Endothelial cell of umbilical vein (primary cell): Measurements from ENCODE around the gene NXPH1. TPM values are rescaled to one million over a fixed set of nuclear protein-coding genes. Genes with fewer than 3 reads are reported as not detected.

Experiments
- BruUV-seq: library from RNA; stranded (reverse); fragments of 400-500 nt; replicated peaks from 2 replicates; lab custom pipeline; 2021; lab: Mats Ljungman, UMichigan
- CTCF ChIA-PET: fragments of 300-600, 350-600 bp; sonication (Branson Sonifier 250); formaldehyde crosslinking; loops from one replicate; lab custom pipeline; 2021; ENCODE audit warnings: antibody characterized with exemption, inconsistent platforms; lab: Charles Lee
- POLR2A ChIA-PET: fragments of 300-600, 350-600 bp; sonication (Branson Sonifier 250); formaldehyde crosslinking; loops from one replicate; lab custom pipeline; 2021; ENCODE audit warnings: antibody characterized with exemption, inconsistent platforms; lab: Charles Lee
- DNase-seq: peaks from one replicate; pipeline ENCODE4 v3.0.0-alpha.2; 2011; ENCODE audit warnings: low read depth, low spot score
- FAIRE-seq: peaks from 2 replicates; lab custom pipeline; 2011; peaks lifted over from hg19 to GRCh38; lab: Jason Lieb, UNC
- H2AFZ ChIP-seq: 2 replicates; pipeline ENCODE4 v1.6.0; 2012; ENCODE audit warnings: low read depth, low read length, control low read depth, inconsistent platforms
- H3K27ac ChIP-seq: 2 replicates; pipeline ENCODE4 v1.5.1; 2011; ENCODE audit warnings: low read depth, mild to moderate bottlenecking, control low read depth, low read length, moderate library complexity; ENCODE audit not compliant: insufficient read depth
- H3K27me3 ChIP-seq, 2 experiments: 2 replicates each; pipeline versions ENCODE4 v1.6.0 to v1.6.1; 2011; ENCODE audit warnings: low read length in 2 of 2, mixed read lengths in 1 of 2; ENCODE audit not compliant: control insufficient read depth in 2 of 2, insufficient read depth in 2 of 2
- H3K36me3 ChIP-seq, 2 experiments: 2 replicates in 1 of 2; 3 replicates in 1 of 2; pipeline ENCODE4 v1.5.1; 2011; ENCODE audit warnings: low read length in 2 of 2, mild to moderate bottlenecking in 1 of 2, moderate library complexity in 1 of 2; ENCODE audit not compliant: control insufficient read depth in 2 of 2, insufficient read depth in 2 of 2; ENCODE audit errors: extremely low read depth in 1 of 2
- H3K4me1 ChIP-seq: 3 replicates; pipeline ENCODE4 v1.5.1; 2011; ENCODE audit warnings: mild to moderate bottlenecking, low read length; ENCODE audit not compliant: control insufficient read depth, insufficient read depth; ENCODE audit errors: extremely low read depth
- H3K4me2 ChIP-seq: 2 replicates; pipeline ENCODE4 v1.6.1; 2011; ENCODE audit warnings: low read length, control low read depth, mixed read lengths; ENCODE audit not compliant: insufficient read depth
- H3K4me3 ChIP-seq, 3 experiments: fragments of 200-600 bp in 1 of 3; sonication (generic), shearing (Covaris generic) in 1 of 3; replicated peaks in 1 of 3; 2 replicates each; pipeline ENCODE4 v1.5.1; 2011 to 2016; ENCODE audit warnings: control low read depth in 3 of 3, low read length in 3 of 3, mild to moderate bottlenecking in 2 of 3, inconsistent platforms in 1 of 3, low read depth in 1 of 3, moderate library complexity in 1 of 3; ENCODE audit not compliant: insufficient read depth in 1 of 3
- H3K79me2 ChIP-seq: 2 replicates; pipeline ENCODE4 v1.6.0; 2012; ENCODE audit warnings: low read length, inconsistent platforms; ENCODE audit not compliant: control insufficient read depth, insufficient read depth
- H3K9ac ChIP-seq: replicated peaks from 2 replicates; pipeline ENCODE3; 2011; ENCODE audit warnings: low read length, control low read depth; ENCODE audit not compliant: insufficient read depth; ENCODE audit errors: extremely low read depth
- H3K9me1 ChIP-seq: replicated peaks from 3 replicates; pipeline ENCODE4 v1.6.0; 2011; ENCODE audit warnings: mild to moderate bottlenecking, low read length; ENCODE audit not compliant: control insufficient read depth, insufficient read depth; ENCODE audit errors: extremely low read depth
- H3K9me3 ChIP-seq: replicated peaks from 2 replicates; pipeline ENCODE4 v1.5.1; 2012; ENCODE audit warnings: low read length, inconsistent platforms; ENCODE audit not compliant: control insufficient read depth, insufficient read depth
- H4K20me1 ChIP-seq: replicated peaks from 2 replicates; pipeline ENCODE3; 2011; ENCODE audit warnings: mild to moderate bottlenecking, low read length; ENCODE audit not compliant: control insufficient read depth, insufficient read depth; ENCODE audit errors: extremely low read depth
- EZH2 ChIP-seq: IDR thresholded peaks from 2 replicates; pipeline ENCODE4 v1.6.1; 2012; ENCODE audit warnings: borderline replicate concordance, low read depth, mild to moderate bottlenecking, moderate library complexity, low read length, inconsistent platforms; ENCODE audit not compliant: severe bottlenecking
- FOS ChIP-seq: IDR thresholded peaks from 2 replicates; pipeline ENCODE4 v1.6.1; 2011; ENCODE audit warnings: mild to moderate bottlenecking, low read length, moderate library complexity, borderline replicate concordance; ENCODE audit not compliant: insufficient read depth
- GATA2 ChIP-seq: IDR thresholded peaks from 2 replicates; pipeline ENCODE4 v1.7.0; 2011; ENCODE audit warnings: low read depth, mild to moderate bottlenecking, moderate library complexity, mixed read lengths, low read length; ENCODE audit not compliant: insufficient read length, insufficient read depth
- JUN ChIP-seq: IDR thresholded peaks from 2 replicates; pipeline ENCODE4 v1.6.1; 2011; ENCODE audit warnings: borderline replicate concordance, low read depth; ENCODE audit not compliant: insufficient read length, insufficient read depth
- MYC ChIP-seq: IDR thresholded peaks from one replicate; pipeline ENCODE4 v1.6.1; 2011; ENCODE audit warnings: mild to moderate bottlenecking, low read depth, low read length
- POLR2A ChIP-seq: IDR thresholded peaks from 2 replicates; pipeline ENCODE4 v1.6.1; 2012; ENCODE audit warnings: low read depth, mild to moderate bottlenecking, control low read depth, low read length
- POLR2AphosphoS5 ChIP-seq: IDR thresholded peaks from 2 replicates; pipeline ENCODE4 v1.6.1; 2012; ENCODE audit warnings: low read depth, mild to moderate bottlenecking, control low read depth, low read length, moderate library complexity; ENCODE audit not compliant: insufficient read depth
- dilution Hi-C: fragments of 300-500 bp; cut with MboI; formaldehyde crosslinking; loops from one replicate; pipeline ENCODE4 v1.15.0; 2019; ENCODE audit warnings: low sequenced_read_pairs; ENCODE audit not compliant: extremely low pct_ligation_motif_present
- intact Hi-C: fragments of 100-400 bp; cut with micrococcal nuclease; formaldehyde crosslinking; loops from one replicate; pipeline ENCODE4 v1.10.0; 2022
- polyA plus RNA-seq, 4 experiments: library from polyadenylated mRNA; depleted of rRNA in 3 of 4; stranded (reverse) in 3 of 4; unstranded in 1 of 4; fragments of >200 nt; gene quantifications; 2 replicates each; pipeline versions ENCODE4 v1.2.1 to v1.2.3, GENCODE V29; 2011 to 2012; ENCODE audit warnings: missing spikeins in 1 of 4
- total RNA-seq: library from RNA; stranded (reverse); gene quantifications from 2 replicates; pipeline ENCODE4 v1.2.3, GENCODE V29; 2021
- TF ChIP-seq, protein P1 (sequence below): IDR thresholded peaks from 2 replicates; pipeline ENCODE4 v1.6.1; 2011; ENCODE audit not compliant: insufficient read depth, insufficient read length
- TF ChIP-seq, protein P2 (sequence below), 2 donors: IDR thresholded peaks; 1 replicate in 1 of 2; 2 replicates in 1 of 2; pipeline ENCODE4 v1.5.1; 2011; ENCODE audit warnings: low read length in 2 of 2, mild to moderate bottlenecking in 2 of 2, moderate library complexity in 2 of 2, control low read depth in 1 of 2, inconsistent platforms in 1 of 2, low read depth in 1 of 2; ENCODE audit not compliant: insufficient read depth in 1 of 2; ENCODE audit errors: extremely low read depth in 1 of 2

Gene NXPH1
- total and polyA plus RNA-seq, 2 donors (not counting 3 experiments of a cell fraction or from before 2014, with no cell fraction given): not detected

DNA sequence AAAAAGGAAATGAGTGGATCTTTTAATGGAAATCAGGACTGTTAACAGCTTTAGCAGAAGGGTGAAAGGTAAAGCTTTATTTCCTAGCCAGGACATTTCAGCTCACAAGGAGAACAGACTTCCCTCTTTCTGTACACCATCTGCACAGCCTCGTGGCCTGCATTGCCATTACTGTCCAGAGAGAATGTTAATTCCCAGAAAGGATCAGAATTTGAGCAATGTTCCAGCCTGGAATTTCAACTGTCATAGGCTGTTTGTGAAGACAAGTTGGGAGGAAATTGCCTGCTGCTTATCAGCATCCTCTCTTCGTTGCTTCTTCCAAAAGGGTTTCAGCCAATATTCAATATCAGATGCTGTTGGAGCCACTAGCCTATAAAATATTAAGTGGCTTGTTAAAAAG lies 22.0 kb downstream of the NXPH1 start:
- Histone ChIP-seq H3K9me1 (no peaks in the 10 kb centered on the region), H3K4me3 (no peak overlapping the region), H4K20me1 (no peaks in the 10 kb centered on the region), H3K27ac (no peak overlapping the region), H3K36me3 (no peaks in the 10 kb centered on the region), H3K4me1 (no peaks in the 10 kb centered on the region), H3K9ac (no peak overlapping the region), H3K27me3 (no peaks in the 10 kb centered on the region), H2AFZ (no peak overlapping the region), H3K79me2 (no peaks in the 10 kb centered on the region), H3K4me2 (no peak overlapping the region), H3K9me3 (peaks cover 2% of the 10 kb centered on the region)
- BruUV-seq: no TSS peak
- TF ChIP-seq POLR2A (no peak), EZH2 (no peak), GATA2 (no peak), POLR2AphosphoS5 (no peak), JUN (no peak), FOS (no peak), MYC (no peak)
- TF ChIP-seq, protein P1, sequence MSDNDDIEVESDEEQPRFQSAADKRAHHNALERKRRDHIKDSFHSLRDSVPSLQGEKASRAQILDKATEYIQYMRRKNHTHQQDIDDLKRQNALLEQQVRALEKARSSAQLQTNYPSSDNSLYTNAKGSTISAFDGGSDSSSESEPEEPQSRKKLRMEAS: no peak
- TF ChIP-seq, protein P2, sequence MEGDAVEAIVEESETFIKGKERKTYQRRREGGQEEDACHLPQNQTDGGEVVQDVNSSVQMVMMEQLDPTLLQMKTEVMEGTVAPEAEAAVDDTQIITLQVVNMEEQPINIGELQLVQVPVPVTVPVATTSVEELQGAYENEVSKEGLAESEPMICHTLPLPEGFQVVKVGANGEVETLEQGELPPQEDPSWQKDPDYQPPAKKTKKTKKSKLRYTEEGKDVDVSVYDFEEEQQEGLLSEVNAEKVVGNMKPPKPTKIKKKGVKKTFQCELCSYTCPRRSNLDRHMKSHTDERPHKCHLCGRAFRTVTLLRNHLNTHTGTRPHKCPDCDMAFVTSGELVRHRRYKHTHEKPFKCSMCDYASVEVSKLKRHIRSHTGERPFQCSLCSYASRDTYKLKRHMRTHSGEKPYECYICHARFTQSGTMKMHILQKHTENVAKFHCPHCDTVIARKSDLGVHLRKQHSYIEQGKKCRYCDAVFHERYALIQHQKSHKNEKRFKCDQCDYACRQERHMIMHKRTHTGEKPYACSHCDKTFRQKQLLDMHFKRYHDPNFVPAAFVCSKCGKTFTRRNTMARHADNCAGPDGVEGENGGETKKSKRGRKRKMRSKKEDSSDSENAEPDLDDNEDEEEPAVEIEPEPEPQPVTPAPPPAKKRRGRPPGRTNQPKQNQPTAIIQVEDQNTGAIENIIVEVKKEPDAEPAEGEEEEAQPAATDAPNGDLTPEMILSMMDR (IDR thresholded peaks at IDR 0.05; ENCODE audit: extremely low read depth in 1 of 2, insufficient read depth in 1 of 2, low read depth in 1 of 2, low read length in 2 of 2): no peak
- no peak for FAIRE-seq
- intact Hi-C loops: no loop called here
- DNase-seq: no peak
- dilution Hi-C loops: no loop called here
- POLR2A ChIA-PET: no interaction called here
- CTCF ChIA-PET: no interaction called here
